ENCODE results near the gene PSME2.

Gene PSME2

GRCh38 chr14:24146978-24147760, 759 bp upstream of the PSME2 start, which contains the start of gene RNF31 (continued):
- TF ChIP-seq TSHZ1 (tag by site-specific recombination; IDR thresholded peaks at IDR 0.05; ENCODE audit: borderline replicate concordance) (no peak), WT1 (tag by site-specific recombination; IDR thresholded peaks at IDR 0.05) (0 out of 2 replicates have a peak, but pooled peaks have one; percentile 32), ZNF521 (tag by site-specific recombination; IDR thresholded peaks at IDR 0.05) (no peak), PRDM2 (tag by site-specific recombination; IDR thresholded peaks at IDR 0.05; ENCODE audit: borderline replicate concordance) (no peak), GLIS1 (tag by site-specific recombination; IDR thresholded peaks at IDR 0.05) (no peak; the same call in 1 of the 2 replicates), FEZF1 (tag by site-specific recombination; IDR thresholded peaks at IDR 0.05) (no peak), ZSCAN16 (tag by site-specific recombination; IDR thresholded peaks at IDR 0.05) (no peak), ZBTB17 (tag by site-specific recombination; IDR thresholded peaks at IDR 0.05) (no peak; the same call in 1 of the 2 replicates), GLI4 (tag by site-specific recombination; IDR thresholded peaks at IDR 0.05) (no peak), ZNF37A (tag by site-specific recombination; IDR thresholded peaks at IDR 0.05) (no peak), ZNF639 (tag by site-specific recombination; IDR thresholded peaks at IDR 0.05) (no peak), ZNF548 (tag by site-specific recombination; IDR thresholded peaks at IDR 0.05) (no peak), ZNF843 (tag by site-specific recombination; IDR thresholded peaks at IDR 0.05) (no peak), ZNF701 (tag by site-specific recombination; IDR thresholded peaks at IDR 0.05) (no peak), ZNF341 (tag by site-specific recombination; IDR thresholded peaks at IDR 0.05; ENCODE audit: low read depth) (peak; percentile 86), ZNF394 (tag by site-specific recombination; IDR thresholded peaks at IDR 0.05; ENCODE audit: borderline replicate concordance) (no peak), ZNF473 (tag by site-specific recombination; IDR thresholded peaks at IDR 0.05) (no peak), ZIC2 (tag by site-specific recombination; IDR thresholded peaks at IDR 0.05) (no peak), BCL11A (tag by site-specific recombination; IDR thresholded peaks at IDR 0.05; ENCODE audit: low read depth) (no peak)
- TF ChIP-seq, protein P1, sequence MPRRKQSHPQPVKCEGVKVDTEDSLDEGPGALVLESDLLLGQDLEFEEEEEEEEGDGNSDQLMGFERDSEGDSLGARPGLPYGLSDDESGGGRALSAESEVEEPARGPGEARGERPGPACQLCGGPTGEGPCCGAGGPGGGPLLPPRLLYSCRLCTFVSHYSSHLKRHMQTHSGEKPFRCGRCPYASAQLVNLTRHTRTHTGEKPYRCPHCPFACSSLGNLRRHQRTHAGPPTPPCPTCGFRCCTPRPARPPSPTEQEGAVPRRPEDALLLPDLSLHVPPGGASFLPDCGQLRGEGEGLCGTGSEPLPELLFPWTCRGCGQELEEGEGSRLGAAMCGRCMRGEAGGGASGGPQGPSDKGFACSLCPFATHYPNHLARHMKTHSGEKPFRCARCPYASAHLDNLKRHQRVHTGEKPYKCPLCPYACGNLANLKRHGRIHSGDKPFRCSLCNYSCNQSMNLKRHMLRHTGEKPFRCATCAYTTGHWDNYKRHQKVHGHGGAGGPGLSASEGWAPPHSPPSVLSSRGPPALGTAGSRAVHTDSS (tag by site-specific recombination; IDR thresholded peaks at IDR 0.05), result peak; percentile 86
- TF ChIP-seq, protein P2, sequence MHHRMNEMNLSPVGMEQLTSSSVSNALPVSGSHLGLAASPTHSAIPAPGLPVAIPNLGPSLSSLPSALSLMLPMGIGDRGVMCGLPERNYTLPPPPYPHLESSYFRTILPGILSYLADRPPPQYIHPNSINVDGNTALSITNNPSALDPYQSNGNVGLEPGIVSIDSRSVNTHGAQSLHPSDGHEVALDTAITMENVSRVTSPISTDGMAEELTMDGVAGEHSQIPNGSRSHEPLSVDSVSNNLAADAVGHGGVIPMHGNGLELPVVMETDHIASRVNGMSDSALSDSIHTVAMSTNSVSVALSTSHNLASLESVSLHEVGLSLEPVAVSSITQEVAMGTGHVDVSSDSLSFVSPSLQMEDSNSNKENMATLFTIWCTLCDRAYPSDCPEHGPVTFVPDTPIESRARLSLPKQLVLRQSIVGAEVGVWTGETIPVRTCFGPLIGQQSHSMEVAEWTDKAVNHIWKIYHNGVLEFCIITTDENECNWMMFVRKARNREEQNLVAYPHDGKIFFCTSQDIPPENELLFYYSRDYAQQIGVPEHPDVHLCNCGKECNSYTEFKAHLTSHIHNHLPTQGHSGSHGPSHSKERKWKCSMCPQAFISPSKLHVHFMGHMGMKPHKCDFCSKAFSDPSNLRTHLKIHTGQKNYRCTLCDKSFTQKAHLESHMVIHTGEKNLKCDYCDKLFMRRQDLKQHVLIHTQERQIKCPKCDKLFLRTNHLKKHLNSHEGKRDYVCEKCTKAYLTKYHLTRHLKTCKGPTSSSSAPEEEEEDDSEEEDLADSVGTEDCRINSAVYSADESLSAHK (tag by site-specific recombination; IDR thresholded peaks at IDR 0.05), result no peak
- TF ChIP-seq, protein P3, sequence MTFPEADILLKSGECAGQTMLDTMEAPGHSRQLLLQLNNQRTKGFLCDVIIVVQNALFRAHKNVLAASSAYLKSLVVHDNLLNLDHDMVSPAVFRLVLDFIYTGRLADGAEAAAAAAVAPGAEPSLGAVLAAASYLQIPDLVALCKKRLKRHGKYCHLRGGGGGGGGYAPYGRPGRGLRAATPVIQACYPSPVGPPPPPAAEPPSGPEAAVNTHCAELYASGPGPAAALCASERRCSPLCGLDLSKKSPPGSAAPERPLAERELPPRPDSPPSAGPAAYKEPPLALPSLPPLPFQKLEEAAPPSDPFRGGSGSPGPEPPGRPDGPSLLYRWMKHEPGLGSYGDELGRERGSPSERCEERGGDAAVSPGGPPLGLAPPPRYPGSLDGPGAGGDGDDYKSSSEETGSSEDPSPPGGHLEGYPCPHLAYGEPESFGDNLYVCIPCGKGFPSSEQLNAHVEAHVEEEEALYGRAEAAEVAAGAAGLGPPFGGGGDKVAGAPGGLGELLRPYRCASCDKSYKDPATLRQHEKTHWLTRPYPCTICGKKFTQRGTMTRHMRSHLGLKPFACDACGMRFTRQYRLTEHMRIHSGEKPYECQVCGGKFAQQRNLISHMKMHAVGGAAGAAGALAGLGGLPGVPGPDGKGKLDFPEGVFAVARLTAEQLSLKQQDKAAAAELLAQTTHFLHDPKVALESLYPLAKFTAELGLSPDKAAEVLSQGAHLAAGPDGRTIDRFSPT (tag by site-specific recombination; IDR thresholded peaks at IDR 0.05), result no peak
